K562 (cell line): ENCODE measurements around the gene HCST. TPM values are rescaled to one million over a fixed set of nuclear protein-coding genes. Genes with fewer than 3 reads are reported as not detected.

ENCODE experiments used
- ATAC-seq: fragments of 200-7000 bp; cut with Tn5 transposase; 3 replicates; pipeline ENCODE4 v1.9.1; 2020; ENCODE audit warnings: moderate library complexity
- BruUV-seq: library from RNA; stranded (reverse); fragments of 400-500 nt; replicated peaks from 2 replicates; lab custom pipeline; 2021; lab: Mats Ljungman, UMichigan
- CTCF ChIA-PET: fragments of 300-600 bp; formaldehyde crosslinking; extraction: SDS; loops from one replicate; lab custom pipeline; 2021; ENCODE audit warnings: low intra/inter-chr PET ratio; lab: Yijun Ruan, JAX
- POLR2A ChIA-PET: fragments of 300-600, 350-650 bp; sonication (Branson Sonifier 250); formaldehyde crosslinking; extraction: SDS; loops from one replicate; lab custom pipeline; 2021; ENCODE audit warnings: antibody characterized with exemption, inconsistent platforms; lab: Yijun Ruan, JAX
- DNase-seq, 4 experiments: peaks; one replicate each; pipeline versions ENCODE4 v3.0.0 to v3.0.0-alpha.2; 2011 to 2018; ENCODE audit warnings: low spot score in 3 of 4, mixed read lengths in 3 of 4; ENCODE audit errors: extremely low read depth in 1 of 4
- FAIRE-seq: peaks from 2 replicates; lab custom pipeline; 2011; peaks lifted over from hg19 to GRCh38; lab: Jason Lieb, UNC
- H2AFZ ChIP-seq: 2 replicates; pipeline ENCODE4 v1.6.0; 2011; ENCODE audit warnings: low read depth, low read length, control low read depth, inconsistent platforms
- H3K27ac ChIP-seq: fragments of 200-600 bp; 3 replicates; pipeline ENCODE4 v1.8.0; 2011; ENCODE audit warnings: low read depth, mild to moderate bottlenecking, control low read depth, inconsistent platforms, low read length, moderate library complexity, mixed read lengths; ENCODE audit errors: extremely low read depth
- H3K27me3 ChIP-seq, 2 experiments: fragments of 300-600 bp in 1 of 2; 2 replicates in 1 of 2; 3 replicates in 1 of 2; pipeline versions ENCODE4 v1.6.0 to v1.8.0; 2011; ENCODE audit warnings: inconsistent platforms in 2 of 2, low read length in 2 of 2, mild to moderate bottlenecking in 1 of 2, mixed read lengths in 1 of 2, moderate library complexity in 1 of 2; ENCODE audit not compliant: control insufficient read depth in 2 of 2, insufficient read depth in 2 of 2
- H3K36me3 ChIP-seq: fragments of 300-600 bp; 3 replicates; pipeline ENCODE4 v1.8.0; 2011; ENCODE audit warnings: mild to moderate bottlenecking, low read length, inconsistent platforms; ENCODE audit not compliant: control insufficient read depth, insufficient read depth
- H3K4me1 ChIP-seq, 2 experiments: fragments of 200-600 bp in 1 of 2; replicated peaks in 1 of 2; 2 replicates in 1 of 2; 3 replicates in 1 of 2; pipeline versions ENCODE4 v1.5.1 to v1.8.0; 2011; ENCODE audit warnings: inconsistent platforms in 2 of 2, low read length in 2 of 2, mild to moderate bottlenecking in 1 of 2, mixed read lengths in 1 of 2, moderate library complexity in 1 of 2; ENCODE audit not compliant: control insufficient read depth in 2 of 2, insufficient read depth in 2 of 2
- H3K4me2 ChIP-seq: 2 replicates; pipeline ENCODE4 v1.6.1; 2011; ENCODE audit warnings: low read length, control low read depth, inconsistent platforms, mixed read lengths; ENCODE audit not compliant: insufficient read depth
- H3K4me3 ChIP-seq: fragments of 200-600 bp; sonication (generic), shearing (Covaris generic); 2 replicates; pipeline ENCODE4 v1.5.1; 2016; ENCODE audit warnings: control low read depth, inconsistent platforms
- H3K79me2 ChIP-seq: fragments of 200-600 bp; 3 replicates; pipeline ENCODE4 v1.8.0; 2011; ENCODE audit warnings: low read length, inconsistent platforms; ENCODE audit not compliant: control insufficient read depth, insufficient read depth
- H3K9ac ChIP-seq, 2 experiments: 2 replicates each; pipeline versions ENCODE4 v1.6.0 to v1.6.1; 2011; ENCODE audit warnings: low read depth in 2 of 2, low read length in 2 of 2, control low read depth in 1 of 2, inconsistent platforms in 1 of 2, mild to moderate bottlenecking in 1 of 2, mixed read lengths in 1 of 2; ENCODE audit not compliant: insufficient read depth in 1 of 2
- H3K9me1 ChIP-seq: one replicate; pipeline ENCODE4 v1.6.0; 2011; ENCODE audit warnings: inconsistent platforms, mild to moderate bottlenecking, low read length, moderate library complexity; ENCODE audit not compliant: control insufficient read depth, insufficient read depth
- H3K9me3 ChIP-seq: replicated peaks from 2 replicates; pipeline ENCODE4 v1.5.1; 2011; ENCODE audit warnings: low read depth, low read length, inconsistent platforms; ENCODE audit not compliant: control insufficient read depth, insufficient read depth
- H4K20me1 ChIP-seq: replicated peaks from 2 replicates; pipeline ENCODE4 v1.6.1; 2011; ENCODE audit warnings: low read length, inconsistent platforms, mixed read lengths; ENCODE audit not compliant: control insufficient read depth, insufficient read depth
- EGR1 ChIP-seq: fragments of 450-650 bp; conservative IDR thresholded peaks from 2 replicates; pipeline ENCODE4 v1.6.1; 2017; ENCODE audit warnings: mild to moderate bottlenecking
- WGBS: fragments of 100-300 bp; shearing (Covaris generic); methylation state at CpG from one replicate; pipeline ENCODE4 v1.1.6; 2016; ENCODE audit warnings: low coverage, mixed read lengths; ENCODE audit not compliant: insufficient coverage; ENCODE audit errors: missing lambda C conversion rate; 5-methylcytosine and 5-hydroxymethylcytosine counted together
- in situ Hi-C: fragments of 300-500 bp; cut with MboI; formaldehyde crosslinking; loops from 4 replicates; pipeline ENCODE4 v1.15.0; 2018; ENCODE audit warnings: inconsistent platforms, mixed read lengths
- intact Hi-C: fragments of 100-400 bp; cut with micrococcal nuclease; formaldehyde crosslinking; loops from 2 replicates; pipeline ENCODE4 v1.14.2; 2022
- polyA plus RNA-seq, 8 experiments: library from polyadenylated mRNA; depleted of rRNA in 4 of 8; stranded (reverse) in 5 of 8; unstranded in 3 of 8; fragments of >200 nt; fragmentation: Nextera tagmentation in 2 of 8; fragmentation: Illumina TruSeq in 1 of 8; extraction: Ambion mirVana in 2 of 8; extraction: Trizol in 1 of 8; gene quantifications; 2 replicates each; pipeline versions ENCODE4 v1.2.1 to v1.2.3, GENCODE V29; 2011 to 2014; ENCODE audit warnings: inconsistent platforms in 1 of 8, missing spikeins in 1 of 8
- total RNA-seq, 7 experiments: library from RNA; depleted of rRNA in 6 of 7; stranded (reverse); fragments of >200 nt in 6 of 7; fragmentation: Illumina TruSeq in 2 of 7; extraction: Trizol in 2 of 7; gene quantifications; 2 replicates each; pipeline versions ENCODE4 v1.2.1 to v1.2.3, GENCODE V29; 2011 to 2021; ENCODE audit warnings: low replicate concordance in 1 of 7
- TF ChIP-seq, protein P1 (sequence below), 2 experiments: fragments of 450-650 bp in 1 of 2; sonication (generic) in 1 of 2; formaldehyde crosslinking in 1 of 2; IDR thresholded peaks in 1 of 2; conservative IDR thresholded peaks in 1 of 2; 2 replicates each; pipeline versions ENCODE4 v1.6.1 to v1.8.1; 2016 to 2023; ENCODE audit warnings: mild to moderate bottlenecking in 2 of 2, moderate library complexity in 2 of 2, inconsistent platforms in 1 of 2, missing genetic modification reagents in 1 of 2
- TF ChIP-seq, protein P2 (sequence below): sonication (generic); formaldehyde crosslinking; IDR thresholded peaks from 2 replicates; pipeline ENCODE4 v1.8.0; 2023; ENCODE audit warnings: mild to moderate bottlenecking, missing genetic modification reagents

Gene HCST
- total and polyA plus RNA-seq, 9 of the 15 experiments (the other 6 are each of a cell fraction or from before 2014, with no cell fraction given) = 0.29 to 1.9 (median 0.95) TPM; not detected in 2

DNA sequence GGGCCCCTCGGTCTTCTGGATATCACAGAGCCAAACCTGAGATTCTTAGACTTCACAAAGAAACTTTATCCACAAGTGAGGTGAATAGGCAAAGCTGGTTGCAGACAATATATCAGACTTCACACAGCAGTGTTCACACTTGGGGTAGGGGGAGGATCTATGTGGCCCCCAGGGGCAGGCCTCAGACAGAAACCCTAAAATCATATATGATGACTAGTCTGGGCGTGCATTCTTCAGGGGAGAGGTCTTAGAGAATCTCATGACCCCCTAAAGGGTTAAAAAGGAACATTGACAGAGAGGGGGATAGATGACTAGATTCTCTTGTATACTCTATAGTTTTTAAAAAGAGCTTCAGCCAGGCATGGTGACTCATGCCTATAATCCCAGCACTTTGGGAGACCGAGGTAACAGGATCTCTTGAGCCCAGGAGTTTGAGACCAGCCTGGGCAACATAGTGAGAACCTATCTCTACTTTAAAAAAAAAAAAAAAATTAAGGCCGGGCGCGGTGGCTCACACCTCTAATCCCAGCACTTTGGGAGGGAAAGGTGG is 2.9 kb downstream of the HCST start:
- ATAC-seq = no peak
- ChIA-PET CTCF (interaction anchor here (0.6 kb wide), 1 partner anchor 80 kb away, joined by 4 read pairs; no protein-coding TSS in a partner anchor), POLR2A (interaction anchor here (0.7 to 1.4 kb wide), 2 partner anchors 11 to 12 kb away, joined by 3 to 4 read pairs; no protein-coding TSS in a partner anchor)
- no peak for DNase-seq
- peak overlapping the region; percentile 33; the same call in 1 of the 3 replicates for H3K27ac ChIP-seq
- BruUV-seq = no TSS peak
- H3K27me3 ChIP-seq = no peaks in the 10 kb centered on the region
- no peak overlapping the region for H3K4me2 ChIP-seq
- no peaks in the 10 kb centered on the region for H4K20me1 ChIP-seq
- H3K4me1 ChIP-seq = peaks cover 42 to 44% of the 10 kb centered on the region in 2 experiments
- no peak overlapping the region for H3K9ac ChIP-seq
- WGBS = 42% methylated on average over 3 of the region's 6 CpGs
- H3K4me3 ChIP-seq = no peak overlapping the region
- H3K79me2 ChIP-seq = peaks cover 1% of the 10 kb centered on the region; the same call in 1 of the 3 replicates
- in situ Hi-C loops = no loop called here
- no peaks in the 10 kb centered on the region for H3K9me1 ChIP-seq
- FAIRE-seq = no peak
- intact Hi-C loops = no loop called here
- no peaks in the 10 kb centered on the region for H3K36me3 ChIP-seq
- H2AFZ ChIP-seq = peak overlapping the region; percentile 58
- TF ChIP-seq, protein P1, sequence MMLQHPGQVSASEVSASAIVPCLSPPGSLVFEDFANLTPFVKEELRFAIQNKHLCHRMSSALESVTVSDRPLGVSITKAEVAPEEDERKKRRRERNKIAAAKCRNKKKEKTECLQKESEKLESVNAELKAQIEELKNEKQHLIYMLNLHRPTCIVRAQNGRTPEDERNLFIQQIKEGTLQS (IDR thresholded peaks at IDR 0.05) = peak; percentile 46; the same call in 1 of the 2 replicates
- TF ChIP-seq, protein P1 (CRISPR knock-in tag; conservative IDR thresholded peaks at IDR 0.05) = no peak
- TF ChIP-seq, protein P2, sequence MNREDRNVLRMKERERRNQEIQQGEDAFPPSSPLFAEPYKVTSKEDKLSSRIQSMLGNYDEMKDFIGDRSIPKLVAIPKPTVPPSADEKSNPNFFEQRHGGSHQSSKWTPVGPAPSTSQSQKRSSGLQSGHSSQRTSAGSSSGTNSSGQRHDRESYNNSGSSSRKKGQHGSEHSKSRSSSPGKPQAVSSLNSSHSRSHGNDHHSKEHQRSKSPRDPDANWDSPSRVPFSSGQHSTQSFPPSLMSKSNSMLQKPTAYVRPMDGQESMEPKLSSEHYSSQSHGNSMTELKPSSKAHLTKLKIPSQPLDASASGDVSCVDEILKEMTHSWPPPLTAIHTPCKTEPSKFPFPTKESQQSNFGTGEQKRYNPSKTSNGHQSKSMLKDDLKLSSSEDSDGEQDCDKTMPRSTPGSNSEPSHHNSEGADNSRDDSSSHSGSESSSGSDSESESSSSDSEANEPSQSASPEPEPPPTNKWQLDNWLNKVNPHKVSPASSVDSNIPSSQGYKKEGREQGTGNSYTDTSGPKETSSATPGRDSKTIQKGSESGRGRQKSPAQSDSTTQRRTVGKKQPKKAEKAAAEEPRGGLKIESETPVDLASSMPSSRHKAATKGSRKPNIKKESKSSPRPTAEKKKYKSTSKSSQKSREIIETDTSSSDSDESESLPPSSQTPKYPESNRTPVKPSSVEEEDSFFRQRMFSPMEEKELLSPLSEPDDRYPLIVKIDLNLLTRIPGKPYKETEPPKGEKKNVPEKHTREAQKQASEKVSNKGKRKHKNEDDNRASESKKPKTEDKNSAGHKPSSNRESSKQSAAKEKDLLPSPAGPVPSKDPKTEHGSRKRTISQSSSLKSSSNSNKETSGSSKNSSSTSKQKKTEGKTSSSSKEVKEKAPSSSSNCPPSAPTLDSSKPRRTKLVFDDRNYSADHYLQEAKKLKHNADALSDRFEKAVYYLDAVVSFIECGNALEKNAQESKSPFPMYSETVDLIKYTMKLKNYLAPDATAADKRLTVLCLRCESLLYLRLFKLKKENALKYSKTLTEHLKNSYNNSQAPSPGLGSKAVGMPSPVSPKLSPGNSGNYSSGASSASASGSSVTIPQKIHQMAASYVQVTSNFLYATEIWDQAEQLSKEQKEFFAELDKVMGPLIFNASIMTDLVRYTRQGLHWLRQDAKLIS = no peak
- TF ChIP-seq EGR1 = peak; percentile 47; the same call in 1 of the 2 replicates
- H3K9me3 ChIP-seq = no peaks in the 10 kb centered on the region
